C4-2B (cell line): ENCODE measurements around the gene CASZ1.

Experiments used
- H3K27ac ChIP-seq: fragments of 450-650 bp; 2 replicates; pipeline ENCODE4 v1.5.1; 2017
- CTCF ChIP-seq: fragments of 450-650 bp; conservative IDR thresholded peaks from 2 replicates; pipeline ENCODE4 v1.5.1; 2017; ENCODE audit warnings: mild to moderate bottlenecking
- ZFX ChIP-seq: fragments of 450-650 bp; IDR thresholded peaks from 2 replicates; pipeline ENCODE4 v1.6.1; 2017

CASZ1 gene

DNA sequence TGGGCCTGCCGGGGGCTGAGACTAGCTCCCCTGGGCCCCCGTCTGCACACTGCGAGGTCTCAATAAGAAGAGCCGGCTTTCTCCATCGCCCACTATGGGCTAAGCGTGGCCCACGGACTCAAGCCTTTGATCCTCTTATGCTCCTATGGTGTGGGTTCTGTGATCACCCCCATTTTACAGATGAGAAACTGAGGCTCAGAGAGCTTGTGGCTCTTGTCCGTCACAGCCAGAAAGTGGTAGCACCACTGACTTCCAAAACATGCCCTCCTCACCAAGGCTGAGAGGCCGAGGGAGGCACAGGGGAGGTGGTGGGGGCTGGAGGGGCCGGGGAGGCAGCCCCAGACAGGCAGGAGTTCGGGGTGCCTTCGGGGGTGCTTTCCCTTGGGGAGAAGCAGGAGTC, 39.0 kb upstream of the CASZ1 start:
- TF ChIP-seq CTCF (no peak), ZFX (no peak)
- peak overlapping the region; percentile 26; the same call in 1 of the 2 replicates for H3K27ac ChIP-seq

GRCh38 chr1:10834770-10835412, 38.4 kb upstream of the CASZ1 start:
- H3K27ac ChIP-seq: no peak overlapping the region
- TF ChIP-seq CTCF: no peak
- TF ChIP-seq ZFX: no peak

- H3K27ac ChIP-seq: no peak overlapping the region
- no peak for TF ChIP-seq ZFX
- no peak for TF ChIP-seq CTCF
Measured at GRCh38 chr1:10833630-10834557, 37.4 kb upstream of the CASZ1 start.

GRCh38 chr1:10832703-10833102, 36.3 kb upstream of the CASZ1 start:
- H3K27ac ChIP-seq: no peak overlapping the region
- TF ChIP-seq ZFX: no peak
- TF ChIP-seq CTCF: no peak

GRCh38 chr1:10830961-10831668, 34.7 kb upstream of the CASZ1 start:
- TF ChIP-seq CTCF (no peak), ZFX (no peak)
- no peak overlapping the region for H3K27ac ChIP-seq

- H3K27ac ChIP-seq: no peak overlapping the region
Measured at GRCh38 chr1:10829965-10830515, 33.6 kb upstream of the CASZ1 start.

More at GRCh38 chr1:10829965-10830515, 33.6 kb upstream of the CASZ1 start:
- TF ChIP-seq ZFX: no peak
- TF ChIP-seq CTCF: no peak
